Left renal pelvis (tissue), 4 donors: ENCODE data around the gene PADI1. TPM values are rescaled to one million over a fixed set of nuclear protein-coding genes. Genes with fewer than 3 reads are reported as not detected.

ENCODE experiments used
- DNase-seq, 4 donors: peaks; one replicate each; pipeline ENCODE4 v3.0.0-alpha.2; 2013; ENCODE audit warnings: low read depth in 4 of 4, low spot score in 3 of 4
- polyA plus RNA-seq, 4 donors: library from polyadenylated mRNA; unstranded; fragments of 120-200 nt; gene quantifications; one replicate each; pipeline ENCODE4 v1.2.1, GENCODE V29; 2013; ENCODE audit not compliant: insufficient read length in 4 of 4

Gene PADI1
- polyA plus RNA-seq, 4 donors, result 0.14 TPM; not detected in 3

DNA sequence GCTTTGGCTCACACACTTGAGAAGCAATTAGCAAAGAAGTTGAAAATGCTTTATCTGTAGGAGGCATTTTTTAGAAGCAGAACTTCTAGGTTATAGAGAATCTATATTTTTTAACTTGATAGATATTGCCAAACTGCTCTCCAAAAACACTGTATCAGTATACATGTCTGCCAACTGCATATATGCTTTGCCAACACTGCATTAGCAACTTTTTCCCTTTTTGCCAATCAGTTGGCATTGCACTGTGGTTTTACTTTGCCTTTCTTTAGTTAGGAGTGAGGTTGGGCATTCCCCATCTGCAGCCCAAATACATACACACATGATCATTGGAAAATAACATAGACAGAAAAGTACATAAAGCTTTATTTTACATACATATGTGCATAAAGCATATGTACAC is 59.0 kb downstream of the PADI1 start:
- DNase-seq, result no peak

- no peak for DNase-seq
Measured at GRCh38 chr1:17264470-17264869, 59.5 kb downstream of the PADI1 start.

DNA sequence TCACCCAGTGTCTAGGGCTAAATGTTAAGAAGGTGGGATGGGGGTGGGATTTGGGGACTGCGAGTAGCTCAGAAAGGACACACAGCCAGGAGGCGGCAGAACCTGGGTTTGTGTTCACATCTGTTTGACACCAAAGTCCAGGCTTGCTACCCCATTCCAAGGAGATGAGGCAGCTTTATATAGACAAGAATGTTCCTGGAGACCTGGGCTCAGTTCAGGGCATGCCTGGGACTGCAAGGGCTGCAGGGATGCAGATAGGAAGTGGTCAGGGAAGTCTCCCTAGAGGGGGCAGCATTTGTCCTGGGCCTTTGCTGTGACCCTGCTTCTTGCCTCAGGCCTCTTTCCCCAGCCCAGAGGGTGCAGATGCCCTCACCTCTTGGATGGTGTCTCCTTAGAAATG is 60.2 kb downstream of the PADI1 start:
- no peak for DNase-seq

GRCh38 chr1:17265950-17266349 is 61.0 kb downstream of the PADI1 start:
- DNase-seq, result no peak

GRCh38 chr1:17270891-17271765 is 66.2 kb downstream of the PADI1 start:
- DNase-seq, result no peak

DNA sequence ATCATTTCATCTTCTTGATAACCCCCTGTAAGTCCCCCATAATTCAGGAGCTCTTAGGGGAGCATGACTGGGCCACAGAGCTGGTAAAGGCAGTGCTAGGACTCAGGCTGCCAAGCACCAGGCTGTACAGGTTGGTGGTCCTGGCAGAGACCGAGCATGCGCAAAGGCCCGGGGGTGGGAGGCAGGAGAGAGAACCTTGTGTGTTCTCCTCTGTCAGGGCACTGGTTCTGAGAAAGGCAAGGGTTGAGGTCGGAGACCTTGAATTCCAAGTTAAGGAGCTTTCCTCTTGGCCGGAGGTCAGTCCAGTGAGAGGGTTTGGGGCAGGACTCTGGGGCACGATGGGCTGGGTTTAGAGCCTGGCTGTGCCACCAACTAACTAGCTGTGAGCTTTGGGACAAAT is 67.1 kb downstream of the PADI1 start:
- DNase-seq, result no peak

DNA sequence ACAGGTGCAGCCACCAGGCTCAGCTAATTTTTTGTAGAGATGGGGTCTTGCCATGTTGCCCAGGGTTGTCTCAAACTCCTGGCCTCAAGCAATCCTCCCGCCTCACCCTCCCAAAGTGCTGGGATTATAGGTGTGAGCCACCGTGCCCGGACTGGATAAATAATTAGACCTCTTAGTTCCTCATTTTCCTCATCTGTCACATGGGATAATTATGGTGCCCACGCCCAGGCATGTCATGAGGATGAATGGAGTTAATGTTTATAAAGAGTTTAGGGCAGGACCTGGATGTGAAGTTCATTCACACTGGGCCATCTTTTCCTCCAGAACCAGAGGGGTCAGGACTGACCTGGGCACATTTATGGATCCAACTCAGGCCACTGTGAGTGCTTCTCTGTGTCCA is 67.7 kb downstream of the PADI1 start:
- no peak for DNase-seq

DNA sequence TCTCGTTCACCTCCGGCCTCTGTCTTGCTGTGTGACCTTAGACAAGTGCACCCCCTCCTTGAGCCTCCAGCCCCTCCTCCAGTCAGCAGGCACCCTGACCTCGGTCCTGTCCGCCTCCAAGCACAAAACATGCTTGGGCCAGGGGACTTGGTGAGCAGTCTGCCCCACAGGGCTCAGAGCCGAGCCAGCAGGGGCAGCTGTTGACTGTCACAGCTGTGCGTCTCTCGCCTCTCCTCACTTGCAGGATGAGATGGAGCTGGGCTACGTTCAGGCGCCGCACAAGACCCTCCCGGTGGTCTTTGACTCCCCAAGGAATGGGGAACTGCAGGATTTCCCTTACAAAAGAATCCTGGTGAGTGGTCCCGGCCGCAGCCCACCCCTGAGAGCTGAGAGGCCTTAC is 68.2 kb downstream of the PADI1 start:
- DNase-seq, result no peak

- DNase-seq, result no peak
Measured at GRCh38 chr1:17274186-17275170, 69.5 kb downstream of the PADI1 start.

- no peak for DNase-seq
Measured at GRCh38 chr1:17276568-17276967, 71.6 kb downstream of the PADI1 start.

GRCh38 chr1:17277511-17278159 is 72.7 kb downstream of the PADI1 start:
- DNase-seq, result no peak

DNA sequence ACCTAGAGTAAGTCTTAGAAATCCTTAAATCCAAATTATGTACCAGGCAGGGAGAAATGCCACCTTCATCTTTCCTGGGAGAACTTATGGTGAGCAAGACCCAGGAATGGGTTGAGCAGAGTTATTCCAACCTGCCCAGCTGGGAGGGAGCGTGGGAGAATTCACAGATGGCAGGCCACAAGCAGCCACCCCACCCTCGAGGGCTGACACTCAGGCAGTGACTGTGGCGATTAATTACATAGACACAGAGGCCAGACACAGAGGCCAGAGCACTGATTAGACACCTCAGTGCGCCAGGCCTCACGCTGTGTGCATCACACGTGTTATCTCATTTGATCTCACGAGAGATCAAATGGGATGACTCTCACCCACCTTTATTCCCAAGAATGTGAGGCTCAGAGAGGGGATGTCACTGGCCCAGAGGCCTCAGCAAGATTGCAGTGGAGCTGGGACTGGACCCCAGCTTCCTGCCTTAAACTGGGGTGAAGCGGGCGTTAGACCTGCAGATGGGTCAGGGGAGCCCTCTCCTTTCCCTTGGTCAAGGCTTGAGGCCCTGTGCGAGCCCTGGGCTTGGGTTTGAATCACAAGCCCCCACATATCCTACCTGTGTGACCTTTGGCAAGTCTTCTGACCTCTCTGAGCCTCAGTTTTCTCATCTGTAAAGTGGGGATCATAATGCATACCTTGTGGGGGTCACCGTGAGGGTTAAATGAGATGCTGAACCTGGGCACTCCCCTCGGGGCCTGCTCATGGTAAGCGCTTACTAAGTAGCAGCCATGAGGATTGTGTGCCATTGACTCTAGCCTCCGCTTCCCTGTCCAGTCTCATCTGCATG is 74.3 kb downstream of the PADI1 start:
- no peak for DNase-seq

DNA sequence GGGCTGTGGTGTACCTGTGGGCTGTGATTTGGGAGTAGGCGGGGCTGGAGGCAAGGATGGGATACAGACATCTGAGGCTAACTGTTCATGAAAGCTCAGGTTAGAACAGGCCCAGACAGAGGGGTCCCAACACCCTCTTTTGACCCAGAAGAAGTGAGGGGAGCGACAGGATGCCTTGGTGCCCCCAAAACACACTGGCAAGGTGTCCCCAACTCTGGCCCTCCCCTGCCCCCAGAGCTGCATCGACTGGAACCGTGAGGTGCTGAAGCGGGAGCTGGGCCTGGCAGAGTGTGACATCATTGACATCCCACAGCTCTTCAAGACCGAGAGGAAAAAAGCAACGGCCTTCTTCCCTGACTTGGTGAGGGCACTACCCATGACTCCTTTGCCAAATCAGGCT is 75.5 kb downstream of the PADI1 start:
- DNase-seq, result no peak

- no peak for DNase-seq
Measured at GRCh38 chr1:17280894-17281293, 76.0 kb downstream of the PADI1 start.

DNA sequence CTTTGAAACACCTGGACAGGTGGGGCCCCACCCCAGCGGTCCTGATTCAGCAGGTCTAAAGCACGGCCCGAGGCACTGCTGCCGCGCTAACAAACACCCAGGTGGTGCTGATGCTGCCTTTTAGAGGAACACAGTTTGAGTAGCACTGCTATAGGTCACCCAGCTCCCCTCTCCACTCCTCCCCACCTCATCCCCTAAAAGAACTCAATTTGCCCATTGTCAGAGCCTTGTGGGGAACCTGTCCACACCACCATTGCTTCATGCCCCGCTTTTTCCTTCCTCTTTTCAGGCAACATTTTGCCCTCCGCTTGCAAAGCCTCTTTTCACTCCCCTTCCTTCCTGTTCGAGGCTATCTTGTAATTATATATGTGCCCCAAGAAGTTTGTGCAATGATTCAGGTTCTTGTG is 76.8 kb downstream of the PADI1 start:
- no peak for DNase-seq

DNA sequence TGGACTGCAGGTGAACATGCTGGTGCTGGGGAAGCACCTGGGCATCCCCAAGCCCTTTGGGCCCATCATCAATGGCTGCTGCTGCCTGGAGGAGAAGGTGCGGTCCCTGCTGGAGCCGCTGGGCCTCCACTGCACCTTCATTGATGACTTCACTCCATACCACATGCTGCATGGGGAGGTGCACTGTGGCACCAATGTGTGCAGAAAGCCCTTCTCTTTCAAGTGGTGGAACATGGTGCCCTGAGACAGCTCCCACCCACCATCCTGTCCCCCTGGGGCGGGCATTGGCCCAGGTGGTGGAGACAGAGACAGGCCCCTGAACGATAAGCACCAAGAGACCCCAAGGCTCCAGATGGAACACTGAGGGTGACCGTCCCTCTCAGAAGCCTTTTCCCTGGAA is 77.9 kb downstream of the PADI1 start:
- no peak for DNase-seq

GRCh38 chr1:17286646-17287045 is 81.7 kb downstream of the PADI1 start:
- no peak for DNase-seq

GRCh38 chr1:17287130-17287776 is 82.3 kb downstream of the PADI1 start:
- DNase-seq, result no peak

- DNase-seq, result no peak
Measured at GRCh38 chr1:17289721-17290120, 84.8 kb downstream of the PADI1 start.

DNA sequence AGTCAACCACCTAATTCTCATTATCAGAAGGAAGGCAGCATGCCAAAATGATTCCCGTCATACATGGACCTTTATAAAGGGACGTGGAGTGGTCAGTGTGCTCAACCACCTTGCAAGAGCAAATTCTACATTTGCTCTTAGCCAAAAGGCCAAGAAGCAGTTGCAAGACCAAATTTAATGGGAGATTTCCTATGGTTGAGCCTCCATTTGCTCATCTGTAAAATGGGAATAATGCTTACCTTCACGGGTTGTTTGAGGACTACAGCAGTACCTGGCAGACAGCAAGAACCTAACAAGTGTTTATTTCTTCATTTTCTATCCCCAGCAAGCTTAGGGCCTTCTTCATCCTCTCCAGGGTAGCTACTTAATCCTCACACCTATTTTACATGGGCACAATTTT is 85.6 kb downstream of the PADI1 start:
- DNase-seq, result no peak
